ENCODE data around the gene UTS2. TPM values are rescaled to one million over a fixed set of nuclear protein-coding genes. Genes with fewer than 3 reads are reported as not detected.

The UTS2 gene
- total and polyA plus RNA-seq, 9 of the 15 experiments (the other 6 are each of a cell fraction or from before 2014, with no cell fraction given), result 0.22 to 0.29 TPM; not detected in 7

- BruUV-seq (replicated peaks), result no TSS peak
- ChIA-PET CTCF (ENCODE audit: low intra/inter-chr PET ratio) (no interaction called here), POLR2A (interaction anchor here (1.2 kb wide), 1 partner anchor 182 kb away, joined by 3 read pairs; no protein-coding TSS in a partner anchor)
- no peaks in the 10 kb centered on the region for H4K20me1 ChIP-seq (replicated peaks; ENCODE audit: control insufficient read depth, insufficient read depth, low read length)
- TF ChIP-seq SIN3B (IDR thresholded peaks at IDR 0.05; ENCODE audit: low read depth) (no peak), FOXJ2 (tag; IDR thresholded peaks at IDR 0.05) (no peak), EP300 (IDR thresholded peaks at IDR 0.05; ENCODE audit: low read length) (no peak), OTX1 (CRISPR knock-in tag; IDR thresholded peaks at IDR 0.05) (no peak), ZNF586 (CRISPR knock-in tag; conservative IDR thresholded peaks at IDR 0.05) (no peak), SMAD4 (CRISPR knock-in tag; conservative IDR thresholded peaks at IDR 0.05) (no peak), GTF2B (IDR thresholded peaks at IDR 0.05; ENCODE audit: extremely low read depth, insufficient read length) (no peak), FOXO4 (CRISPR knock-in tag; IDR thresholded peaks at IDR 0.05) (no peak), ZNF431 (CRISPR knock-in tag; IDR thresholded peaks at IDR 0.05) (no peak), BACH1 (tag; IDR thresholded peaks at IDR 0.05) (no peak), SMARCE1 (IDR thresholded peaks at IDR 0.05) (no peak), ZBTB1 (CRISPR knock-in tag; IDR thresholded peaks at IDR 0.05; ENCODE audit: borderline replicate concordance, low read depth) (no peak)
- in situ Hi-C loops (cut with MboI) (no loop called here), intact Hi-C loops (cut with micrococcal nuclease) (no loop called here)
- FAIRE-seq (no peak), ATAC-seq (no peak), DNase-seq (ENCODE audit: extremely low read depth in 1 of 4, low spot score in 3 of 4) (no peak)
- no peaks in the 10 kb centered on the region for H3K9me1 ChIP-seq (ENCODE audit: control insufficient read depth, insufficient read depth, low read length)
- H3K36me3 ChIP-seq (ENCODE audit: control insufficient read depth, insufficient read depth, low read length), result no peaks in the 10 kb centered on the region
- no peak overlapping the region for H3K4me2 ChIP-seq (ENCODE audit: insufficient read depth, low read length)
- no peaks in the 10 kb centered on the region for H3K79me2 ChIP-seq (ENCODE audit: control insufficient read depth, insufficient read depth, low read length)
- H3K27ac ChIP-seq (ENCODE audit: extremely low read depth, low read depth, low read length), result no peak overlapping the region
- H3K4me1 ChIP-seq (replicated peaks in 1 of 2; ENCODE audit: control insufficient read depth in 2 of 2, insufficient read depth in 2 of 2, low read length in 2 of 2), result peaks cover 2 to 8% of the 10 kb centered on the region in 2 experiments; a peak in 3 of 5 replicates
- no peaks in the 10 kb centered on the region for H3K27me3 ChIP-seq (ENCODE audit: control insufficient read depth in 2 of 2, insufficient read depth in 2 of 2, low read length in 2 of 2)
- no peaks in the 10 kb centered on the region for H3K9me3 ChIP-seq (replicated peaks; ENCODE audit: control insufficient read depth, insufficient read depth, low read depth, low read length)
- WGBS (ENCODE audit: insufficient coverage, low coverage, missing lambda C conversion rate), result 38% methylated on average over 15 of the region's 15 CpGs
- no peak overlapping the region for H3K4me3 ChIP-seq
- H3K9ac ChIP-seq (ENCODE audit: insufficient read depth in 1 of 2, low read depth in 2 of 2, low read length in 2 of 2), result no peak overlapping the region
- H2AFZ ChIP-seq (ENCODE audit: low read depth, low read length), result peak overlapping the region; percentile 25; the same call in 1 of the 2 replicates
Measured at GRCh38 chr1:7850786-7851185, 2.1 kb downstream of the UTS2 start.

All from K562 (cell line).